EH (cell line): ENCODE results near the gene FOXK1.
A peak's percentile ranks its signal among the peaks of the same experiment; 100 is the strongest.
"Not testable (repeated sequence)": the region's sequence is repeated elsewhere in the genome, so short reads cannot be mapped to it uniquely, and the experiment has no call there.

ENCODE experiments used
- DNase-seq: peaks from one replicate; pipeline ENCODE4 v3.0.0-alpha.2; 2015; ENCODE audit warnings: low read depth

The FOXK1 gene

DNA sequence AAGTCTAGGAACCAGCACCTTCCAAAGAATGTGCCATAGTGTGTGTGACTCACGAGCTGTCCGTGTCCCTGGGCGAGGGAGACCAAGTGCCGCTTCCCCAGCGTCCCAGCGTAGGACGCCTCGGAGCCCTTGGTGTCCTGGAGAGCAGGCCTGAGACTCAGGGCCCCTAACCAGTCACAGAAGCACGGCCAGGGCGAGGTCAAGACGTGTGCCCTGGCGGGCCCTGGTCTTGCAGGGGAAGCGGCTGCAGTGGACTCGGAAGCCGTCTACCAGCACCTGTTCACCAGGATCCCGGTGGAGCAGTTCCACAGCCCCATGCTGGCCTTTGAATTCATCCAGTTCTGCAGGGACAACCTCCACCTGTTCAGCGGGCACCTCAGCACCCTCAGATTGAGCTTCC, 103.9 kb downstream of the FOXK1 start:
- no peak for DNase-seq

DNA sequence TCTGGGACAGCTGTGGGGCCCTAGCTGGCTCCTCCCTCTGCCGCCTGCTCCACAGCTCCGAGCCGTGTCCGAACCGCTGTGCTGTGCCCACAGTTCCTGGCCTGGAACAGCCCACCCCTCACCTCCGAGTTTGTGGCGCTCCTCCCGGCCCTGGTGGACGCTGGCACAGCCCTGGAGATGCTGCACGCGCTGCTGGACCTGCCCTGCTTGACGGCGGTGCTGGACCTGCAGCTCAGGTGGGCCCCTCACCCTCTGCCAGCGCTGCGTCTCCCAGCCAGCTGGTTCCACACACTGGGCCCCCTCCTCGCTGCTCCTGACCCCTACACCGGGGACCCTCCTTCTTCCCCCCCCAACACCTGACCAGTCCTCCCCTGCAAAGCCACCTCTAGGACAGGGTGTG, 105.4 kb downstream of the FOXK1 start:
- DNase-seq = no peak

DNA sequence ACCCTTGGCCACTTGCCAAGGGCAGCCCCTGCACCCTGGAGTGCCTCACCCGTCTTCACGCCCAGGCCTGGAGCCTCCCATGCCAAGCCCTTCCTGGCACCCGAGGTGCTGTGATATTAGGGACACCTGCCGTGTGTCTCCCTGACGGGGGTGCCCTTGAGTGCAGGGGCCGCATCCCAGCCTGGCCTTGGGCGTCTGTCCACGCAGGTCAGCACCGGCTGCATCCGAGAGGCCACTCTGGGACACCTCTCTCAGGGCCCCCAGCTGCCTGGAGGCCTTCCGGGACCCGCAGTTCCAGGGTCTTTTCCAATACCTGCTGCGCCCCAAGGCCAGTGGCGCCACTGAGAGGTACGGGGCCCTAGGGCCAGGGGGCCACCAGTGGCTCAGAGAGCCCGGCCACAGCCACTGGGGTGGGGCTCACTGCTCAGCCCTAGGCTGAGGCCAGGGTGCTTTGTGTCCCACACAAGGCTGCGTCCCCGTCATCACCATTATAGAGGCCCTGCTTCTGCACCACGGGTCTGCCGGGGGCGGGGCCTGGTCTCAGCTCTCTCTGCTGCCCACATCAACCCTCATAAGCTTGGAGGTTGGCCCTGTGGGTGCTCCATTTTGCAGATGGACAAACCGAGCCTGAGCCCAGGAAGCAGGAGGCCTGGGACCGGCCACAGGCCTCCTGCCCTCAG, 106.0 kb downstream of the FOXK1 start:
- DNase-seq = no peak

DNA sequence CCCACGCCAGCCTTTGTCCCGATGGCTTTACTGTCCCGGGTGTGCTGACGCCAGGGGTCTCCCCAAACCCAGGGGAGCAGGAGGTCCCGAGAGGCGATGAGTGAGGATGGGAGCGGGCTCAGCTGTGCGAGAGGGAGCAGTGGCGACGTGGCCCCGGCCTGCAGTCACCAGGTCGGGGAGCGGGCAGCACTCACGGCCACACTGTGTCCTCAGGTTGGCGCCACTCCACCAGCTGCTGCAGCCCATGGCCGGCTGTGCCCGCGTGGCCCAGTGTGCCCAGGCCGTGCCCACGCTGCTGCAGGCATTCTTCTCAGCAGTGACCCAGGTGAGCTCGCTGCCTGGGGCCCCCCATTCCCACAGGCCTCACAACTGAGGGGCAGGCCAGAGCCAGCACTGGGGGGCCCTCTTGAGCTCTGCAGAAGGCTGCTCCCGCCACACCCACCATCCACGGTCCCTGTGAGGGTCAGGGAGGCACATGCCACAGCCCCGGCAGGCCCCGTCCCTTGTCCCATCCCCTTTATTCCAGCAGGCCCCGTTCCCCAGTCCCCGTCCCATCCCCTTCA, 106.6 kb downstream of the FOXK1 start:
- DNase-seq = no peak

DNA sequence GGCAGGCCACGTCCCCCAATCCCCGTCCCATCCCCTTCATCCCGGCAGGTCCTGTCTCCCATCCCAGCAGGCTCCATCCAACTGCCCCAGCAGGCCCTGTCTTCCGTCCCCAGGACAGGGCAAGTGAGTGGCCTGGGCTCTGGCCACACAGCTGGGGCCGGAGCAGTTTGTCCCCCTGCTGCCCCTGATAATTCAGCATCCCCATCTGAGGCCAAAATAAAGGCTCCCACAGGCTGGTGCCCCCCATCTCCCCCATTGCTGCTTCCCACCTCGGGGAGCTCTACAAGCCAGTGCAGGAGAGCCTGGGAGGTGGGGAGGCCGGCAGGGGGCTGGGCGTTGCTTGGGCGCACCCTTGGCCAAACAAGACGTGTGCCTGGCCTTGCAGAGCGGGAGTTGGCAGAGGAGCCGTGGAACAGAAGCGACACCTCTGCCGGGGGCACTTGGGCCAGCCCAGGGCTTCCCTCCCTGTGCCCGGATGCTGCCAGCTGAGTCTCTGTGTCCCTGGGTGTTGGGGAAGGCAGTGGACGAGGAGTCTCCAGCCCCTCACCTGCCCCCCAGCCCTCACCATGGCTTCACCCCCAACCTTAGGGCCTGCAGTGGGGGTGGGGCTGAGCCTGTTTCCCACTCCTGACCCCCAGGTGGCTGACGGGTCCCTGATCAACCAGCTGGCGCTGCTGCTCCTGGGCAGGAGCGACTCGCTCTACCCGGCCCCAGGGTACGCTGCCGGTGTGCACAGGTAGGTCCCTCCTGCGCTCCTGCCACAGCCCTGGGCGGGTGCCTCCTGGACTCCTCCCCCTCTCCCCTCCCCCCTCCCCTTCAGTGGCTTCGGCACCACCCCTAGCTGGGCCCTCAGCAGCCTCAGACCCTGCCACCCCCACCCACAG, 107.3 kb downstream of the FOXK1 start:
- DNase-seq = no peak

DNA sequence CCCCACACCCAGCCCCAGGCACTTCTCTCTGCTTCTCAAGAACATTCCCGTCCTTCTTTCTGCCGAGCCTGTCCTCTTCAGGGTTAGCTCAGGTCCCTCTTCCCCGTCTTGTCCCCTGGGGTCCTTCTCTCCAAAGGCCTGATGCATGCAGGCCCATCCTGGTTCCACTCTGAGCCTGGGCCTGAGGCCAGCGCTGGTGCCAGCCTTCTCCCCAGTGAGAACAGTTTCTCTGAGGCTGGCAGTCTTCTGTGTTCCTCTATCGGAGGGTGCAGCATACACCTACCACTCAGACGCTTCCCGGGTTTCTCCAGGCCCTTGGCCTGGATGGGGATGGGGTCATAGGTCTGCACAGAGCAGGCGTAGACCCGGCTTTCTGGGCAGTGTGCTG, 108.0 kb downstream of the FOXK1 start:
- DNase-seq = no peak

DNA sequence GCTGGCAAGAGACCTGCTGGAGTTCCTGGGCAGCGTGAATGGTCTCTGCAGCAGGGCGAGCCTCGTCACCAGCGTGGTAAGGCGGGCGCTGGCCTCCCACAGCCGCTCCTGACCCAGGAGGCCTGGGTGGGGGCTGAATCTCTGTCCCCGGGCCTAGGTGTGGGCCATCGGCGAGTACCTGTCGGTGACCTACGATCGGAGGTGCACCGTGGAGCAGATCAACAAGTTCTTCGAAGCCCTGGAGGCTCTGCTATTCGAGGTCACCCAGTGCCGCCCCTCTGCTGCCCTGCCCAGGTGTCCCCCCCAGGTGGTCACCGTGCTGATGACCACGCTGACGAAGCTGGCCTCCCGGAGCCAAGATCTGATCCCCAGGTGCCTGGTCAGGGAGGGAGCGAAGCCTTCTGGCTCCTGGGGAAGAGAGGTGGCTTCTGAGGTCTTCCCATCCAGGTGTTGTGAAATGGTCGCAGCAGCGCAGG, 108.5 kb downstream of the FOXK1 start:
- no peak for DNase-seq

DNA sequence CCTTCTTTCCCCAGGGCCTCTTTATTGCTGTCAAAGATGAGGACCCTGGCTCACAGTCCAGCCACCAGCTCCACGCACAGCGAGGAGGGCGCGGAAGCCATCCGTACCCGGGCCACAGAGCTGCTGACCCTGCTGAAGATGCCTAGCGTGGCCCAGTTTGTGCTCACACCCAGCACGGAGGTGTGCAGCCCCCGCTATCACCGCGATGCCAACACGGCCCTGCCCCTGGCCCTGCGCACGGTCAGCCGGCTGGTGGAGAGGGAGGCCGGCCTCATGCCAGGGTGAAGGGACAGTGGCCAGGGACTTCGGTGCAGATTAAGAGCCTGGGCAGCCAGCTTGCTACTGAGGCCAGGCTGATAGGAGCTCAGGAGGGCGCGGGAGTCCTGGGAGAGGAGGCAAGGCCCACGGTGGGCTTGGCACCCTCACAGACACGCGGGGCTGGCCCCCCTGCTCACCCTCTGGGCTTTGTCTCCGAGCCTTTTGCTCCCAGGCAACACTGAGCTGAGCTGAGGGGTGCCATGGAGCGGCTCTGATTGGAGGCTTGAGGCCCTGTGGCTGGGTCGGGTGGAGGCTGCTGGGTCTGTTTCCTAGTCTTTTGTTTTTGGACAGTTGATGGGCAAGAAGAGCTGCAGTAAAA, 109.1 kb downstream of the FOXK1 start:
- no peak for DNase-seq

DNA sequence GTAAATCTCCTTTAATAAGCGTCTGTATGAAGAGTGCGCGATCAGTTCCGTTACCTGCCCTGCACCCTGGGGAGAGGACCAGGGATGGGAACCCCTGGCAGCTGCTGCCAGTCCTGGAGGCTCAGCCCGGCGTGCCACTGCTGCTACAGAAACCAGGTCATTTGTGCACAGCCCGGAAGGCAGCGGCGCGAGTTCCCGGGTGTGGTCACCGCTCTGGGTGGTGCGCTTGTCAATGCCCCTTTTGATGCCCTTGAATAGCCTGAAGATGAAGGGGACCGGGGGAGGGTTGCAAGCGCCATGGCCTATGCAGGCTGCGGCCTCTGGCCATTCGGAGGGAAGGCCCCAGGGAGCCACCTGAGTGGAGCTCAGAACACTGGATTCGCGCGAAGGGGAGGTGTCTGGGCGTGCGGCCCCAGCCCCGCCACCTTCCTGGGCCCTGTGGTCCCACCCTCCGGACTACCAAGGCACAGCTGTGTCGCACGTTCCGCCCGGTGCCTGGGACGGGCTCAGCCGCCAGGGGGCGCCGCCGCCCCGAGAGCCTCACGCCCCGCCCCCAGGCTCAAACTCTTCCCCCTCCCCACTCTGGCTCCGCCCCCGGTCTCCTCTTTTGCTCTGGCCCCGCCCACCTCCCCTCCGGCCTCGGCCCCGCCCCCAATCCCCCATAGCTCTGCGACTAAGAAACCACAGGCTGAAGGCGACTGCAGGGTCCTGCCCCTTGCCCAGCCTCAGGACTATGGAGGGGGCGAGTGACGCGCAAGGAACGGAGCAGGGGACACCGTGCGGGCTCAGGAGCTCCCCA, 109.8 kb downstream of the FOXK1 start:
- peak; percentile 38 for DNase-seq

DNA sequence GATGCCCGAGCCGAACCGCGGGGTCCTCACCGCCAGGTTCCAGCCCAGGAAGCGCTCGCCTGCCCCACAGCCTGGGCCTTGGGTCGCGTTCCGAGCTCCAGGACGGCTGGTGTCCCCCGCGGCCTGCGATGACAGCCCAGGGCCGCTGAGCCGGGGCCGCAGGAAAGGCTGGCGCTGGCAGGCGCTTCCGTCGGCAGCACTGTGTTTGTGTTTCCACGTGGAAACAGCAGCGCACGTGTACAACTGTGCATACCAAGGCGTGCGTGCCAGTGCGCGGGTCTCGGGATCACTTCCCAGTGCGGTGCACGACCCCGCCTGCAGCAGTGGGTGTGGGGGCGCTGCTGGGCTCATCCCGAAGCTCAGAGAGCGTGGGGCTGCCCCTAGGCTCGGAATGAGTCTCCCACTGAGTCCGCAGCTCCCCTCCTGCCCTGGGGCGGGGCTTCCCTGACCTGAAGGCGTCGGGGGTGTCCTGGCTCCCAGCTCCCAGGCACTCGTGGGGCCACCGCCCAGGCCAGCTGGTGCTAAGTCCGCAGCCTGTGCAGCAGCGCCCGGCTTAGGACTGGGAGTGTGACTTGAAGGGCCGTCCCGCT, 110.5 kb downstream of the FOXK1 start:
- no peak for DNase-seq

DNA sequence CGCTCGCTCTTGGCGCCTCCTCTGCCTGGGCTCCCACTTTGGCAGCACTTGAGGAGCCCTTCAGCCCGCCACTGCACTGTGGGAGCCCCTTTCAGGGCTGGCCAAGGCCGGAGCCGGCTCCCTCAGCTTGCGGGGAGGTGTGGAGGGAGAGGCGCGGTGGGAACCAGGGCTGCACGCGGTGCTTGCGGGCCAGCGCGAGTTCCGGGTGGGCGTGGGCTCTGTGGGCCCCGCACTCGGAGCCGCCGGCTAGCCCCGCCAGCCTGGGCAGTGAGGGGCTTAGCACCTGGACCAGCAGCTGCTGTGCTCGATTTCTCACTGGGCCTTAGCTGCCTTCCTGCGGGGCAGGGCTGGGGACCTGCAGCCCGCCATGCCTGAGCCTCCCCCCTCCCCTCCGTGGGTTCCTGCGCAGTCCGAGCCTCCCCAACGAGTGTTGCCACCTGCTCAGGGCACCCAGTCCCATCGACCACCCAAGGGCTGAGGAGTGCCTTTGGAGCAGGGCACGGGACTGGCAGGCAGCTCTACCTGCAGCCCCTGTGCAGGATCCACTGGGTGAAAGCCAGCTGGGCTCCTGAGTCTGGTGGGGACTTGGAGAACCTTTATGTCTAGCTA, 111.4 kb downstream of the FOXK1 start:
- DNase-seq = not testable (repeated sequence)

DNA sequence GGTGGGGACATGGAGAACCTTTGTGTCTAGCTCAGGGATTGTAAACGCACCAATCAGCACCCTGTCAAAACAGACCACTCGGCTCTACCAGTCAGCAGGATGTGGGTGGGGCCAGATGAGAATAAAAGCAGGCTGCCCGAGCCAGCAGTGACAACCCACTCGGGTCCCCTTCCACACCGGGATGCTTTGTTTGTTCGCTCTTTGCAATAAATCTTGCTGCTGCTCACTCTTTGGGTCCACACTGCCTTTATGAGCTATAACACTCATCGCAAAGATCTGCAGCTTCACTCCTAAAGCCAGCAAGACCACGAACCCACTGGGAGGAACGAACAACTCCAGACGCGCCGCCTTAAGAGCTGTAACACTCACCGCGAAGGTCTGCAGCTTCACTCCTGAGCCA, 112.1 kb downstream of the FOXK1 start:
- DNase-seq = not testable (repeated sequence)

DNA sequence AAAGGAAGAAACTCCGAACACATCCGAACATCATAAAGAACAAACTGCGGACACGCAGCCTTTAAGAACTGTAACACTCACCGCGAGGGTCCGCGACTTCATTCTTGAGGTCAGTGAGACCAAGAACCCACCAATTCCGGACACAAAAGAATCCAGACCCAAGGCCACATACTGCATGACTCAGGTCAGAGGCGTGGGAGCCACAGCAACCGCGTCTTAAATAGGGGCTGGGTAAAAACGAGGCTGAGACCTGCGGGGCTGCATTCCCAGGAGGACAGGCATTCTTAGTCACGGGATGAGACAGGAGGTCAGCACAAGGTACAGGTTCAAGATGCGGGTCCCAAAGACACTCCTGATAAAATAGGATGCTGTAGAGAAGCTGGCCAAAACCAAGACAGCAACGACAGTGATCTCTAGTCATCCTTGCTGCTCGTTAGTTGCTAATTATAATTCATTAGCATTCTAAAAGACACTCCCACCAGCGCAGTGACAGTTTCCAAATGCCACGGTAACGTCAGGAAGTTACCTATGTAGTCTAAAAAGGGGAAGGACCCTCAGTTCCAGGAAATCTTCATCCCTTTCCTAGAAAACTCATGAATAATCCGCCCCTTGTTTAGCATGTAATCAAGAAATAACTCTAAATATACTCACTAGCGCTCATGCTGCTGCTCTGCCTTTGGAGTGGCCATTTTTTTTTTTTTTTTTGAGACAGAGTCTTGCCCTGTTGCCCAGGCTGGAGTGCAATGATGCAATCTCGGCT, 112.7 kb downstream of the FOXK1 start:
- DNase-seq = peak; percentile 17

DNA sequence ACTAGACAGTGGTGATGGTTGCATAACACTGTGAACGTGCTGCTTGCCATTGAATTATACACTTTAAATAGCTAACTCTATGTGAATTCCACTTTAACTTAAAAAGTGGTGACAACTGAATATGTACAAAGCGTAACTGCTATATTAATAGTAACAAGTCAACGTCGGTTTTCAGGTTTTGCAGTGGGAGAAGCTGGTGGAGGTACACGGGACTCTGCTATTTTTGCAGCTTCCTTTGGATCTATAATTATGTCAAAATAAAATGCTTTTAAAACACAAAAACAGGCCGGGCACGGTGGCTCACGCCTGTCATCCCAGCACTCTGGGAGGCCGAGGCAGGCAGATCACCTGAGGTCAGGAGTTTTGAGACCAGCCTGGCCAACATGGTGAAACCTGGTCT, 114.4 kb downstream of the FOXK1 start:
- no peak for DNase-seq

DNA sequence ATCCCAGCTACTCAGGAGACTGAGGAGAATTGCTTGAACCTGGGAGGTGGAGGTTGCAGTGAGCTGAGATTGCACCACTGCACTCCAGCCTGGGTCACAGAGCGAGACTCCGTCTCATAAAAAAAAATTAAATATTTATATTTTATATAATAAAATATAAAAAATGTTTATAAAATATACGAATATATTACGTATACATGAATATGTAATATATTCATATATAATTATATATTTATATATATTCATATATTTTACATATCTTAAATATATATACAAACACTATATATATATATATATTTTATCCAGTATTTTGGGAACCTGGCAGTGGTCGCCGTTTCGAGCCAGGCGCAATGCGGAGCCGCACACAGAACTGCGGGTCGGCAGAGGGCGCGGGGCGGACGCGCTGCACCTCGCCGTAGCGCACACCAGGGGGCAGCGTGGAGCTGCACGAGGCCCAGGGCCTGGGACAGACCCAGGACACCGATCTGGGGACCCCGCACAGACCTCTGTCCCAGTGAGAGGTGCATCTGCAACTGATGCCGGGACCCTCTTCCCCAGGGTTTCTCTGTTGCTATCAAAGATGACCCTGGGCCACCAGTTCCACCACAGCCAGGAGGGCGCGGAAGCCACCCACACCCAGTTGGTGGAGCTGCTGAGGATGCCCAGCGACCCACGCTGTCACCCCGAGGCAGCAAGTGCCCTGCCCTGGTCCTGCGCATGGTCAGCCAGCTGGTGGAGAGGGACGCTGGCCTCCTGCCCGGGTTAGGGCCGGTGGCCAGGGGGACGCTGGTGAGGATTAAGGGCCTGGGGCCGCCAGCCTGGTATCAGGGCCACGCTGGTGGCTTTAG, 116.0 kb downstream of the FOXK1 start:
- DNase-seq = peak; percentile 41

DNA sequence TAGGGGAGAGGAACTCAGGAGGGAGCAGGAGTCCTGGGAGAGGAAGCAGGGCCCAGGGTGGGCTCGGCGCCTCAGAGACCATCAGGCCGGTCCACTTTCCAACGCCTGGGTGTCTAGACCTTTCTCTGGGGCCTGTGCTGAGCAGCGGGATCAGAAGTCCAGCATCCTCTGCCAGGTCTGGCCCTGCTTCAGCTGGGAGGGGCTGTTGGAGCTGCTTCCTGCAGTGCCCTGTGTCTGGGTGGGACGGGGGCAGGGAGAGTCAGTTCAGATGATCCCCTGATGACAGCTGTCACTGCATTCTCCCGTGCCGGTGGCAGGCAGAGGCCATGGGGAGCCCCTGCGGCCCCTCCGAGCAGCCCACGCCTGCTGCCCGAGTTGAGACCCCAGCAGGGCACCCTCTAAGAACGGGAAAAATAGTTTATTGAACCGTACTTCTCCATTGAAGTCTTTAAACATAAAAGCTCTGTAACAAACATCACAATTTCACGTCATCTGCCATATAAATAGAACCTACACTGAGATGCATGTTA, 116.7 kb downstream of the FOXK1 start:
- DNase-seq = no peak

DNA sequence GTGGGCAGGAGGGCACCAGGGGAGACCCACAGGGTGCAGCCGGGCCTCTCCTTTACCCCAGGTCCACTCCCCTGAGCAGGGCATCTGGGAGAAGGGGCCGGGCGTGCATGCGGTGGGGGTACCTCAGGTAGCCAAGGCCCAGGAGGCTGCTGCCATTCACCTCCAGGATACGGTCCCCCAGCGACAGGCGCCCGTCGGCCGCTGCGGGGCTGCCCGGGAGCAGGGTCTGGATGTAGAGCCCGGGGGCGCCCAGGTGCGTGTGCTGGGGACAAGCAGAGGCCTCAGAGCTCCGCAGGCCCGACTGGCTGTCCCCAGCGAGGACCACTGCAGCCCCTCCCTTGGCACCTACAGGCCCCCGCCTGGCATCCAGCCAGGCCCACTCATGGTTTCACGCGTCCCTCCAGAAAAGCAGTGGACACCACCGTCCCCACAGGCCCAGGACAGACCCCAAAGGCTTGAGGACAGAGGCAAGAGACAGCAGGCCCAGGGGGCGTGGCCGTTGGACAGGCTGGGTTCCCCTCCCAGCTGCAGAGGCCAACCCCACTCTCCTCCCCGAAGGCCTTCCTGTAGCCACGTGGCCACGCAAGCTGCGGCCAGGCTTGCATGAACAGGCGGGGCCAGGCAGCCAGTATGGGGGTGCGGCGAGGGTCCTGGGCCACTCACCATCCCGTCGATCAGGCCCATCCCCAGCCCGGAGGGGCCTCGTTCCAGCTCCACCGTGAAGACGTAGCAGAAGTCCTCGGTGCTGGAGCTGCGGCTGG, 117.6 kb downstream of the FOXK1 start:
- DNase-seq = peak; percentile 26

DNA sequence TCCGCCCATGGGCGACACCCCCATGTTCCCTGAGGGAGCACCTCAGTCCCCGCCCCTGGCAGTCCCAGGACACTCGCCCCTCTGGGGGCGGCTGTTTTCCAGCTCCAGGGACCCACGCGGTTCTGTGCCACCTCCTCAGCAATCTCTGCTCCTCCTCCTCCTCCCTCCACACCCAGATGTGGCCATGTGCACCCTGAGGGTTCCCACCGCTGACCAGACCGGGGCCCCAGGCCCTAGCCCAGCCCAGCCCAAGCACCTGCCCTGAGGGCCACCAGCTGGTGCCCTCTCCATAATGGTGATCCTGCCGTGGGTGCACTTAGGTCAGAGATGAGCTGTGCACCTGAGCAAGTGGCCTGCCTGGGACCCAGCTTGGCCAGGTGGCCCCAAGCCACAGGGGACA, 118.4 kb downstream of the FOXK1 start:
- no peak for DNase-seq
